Measurements from ENCODE around the gene LRP1-AS.
A peak's percentile ranks its signal among the peaks of the same experiment; 100 is the strongest.

LRP1-AS gene

DNA sequence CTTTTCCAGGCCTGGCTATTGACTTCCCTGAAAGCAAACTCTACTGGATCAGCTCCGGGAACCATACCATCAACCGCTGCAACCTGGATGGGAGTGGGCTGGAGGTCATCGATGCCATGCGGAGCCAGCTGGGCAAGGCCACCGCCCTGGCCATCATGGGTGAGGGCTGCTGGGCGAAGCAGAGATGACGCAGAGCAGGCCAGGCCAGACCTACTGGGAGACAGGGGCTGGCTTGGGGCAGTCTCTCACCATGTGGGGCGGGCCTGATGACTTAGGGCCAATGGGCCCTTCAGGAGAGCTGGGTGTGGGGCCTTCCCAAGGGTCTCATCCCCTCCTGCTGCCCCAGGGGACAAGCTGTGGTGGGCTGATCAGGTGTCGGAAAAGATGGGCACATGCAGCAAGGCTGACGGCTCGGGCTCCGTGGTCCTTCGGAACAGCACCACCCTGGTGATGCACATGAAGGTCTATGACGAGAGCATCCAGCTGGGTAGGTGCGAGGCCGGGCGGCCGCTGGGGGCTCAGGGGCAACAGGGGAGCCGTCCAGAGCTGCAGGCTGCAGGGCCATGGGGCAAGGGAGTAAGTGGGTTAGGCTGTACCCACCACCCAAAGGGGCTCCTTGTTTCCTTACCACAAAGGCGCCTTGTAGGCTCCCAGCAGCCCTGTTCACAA lies 33.0 kb upstream of the LRP1-AS start:
- DNase-seq (ENCODE audit: low read depth, low spot score) = no peak

DNA sequence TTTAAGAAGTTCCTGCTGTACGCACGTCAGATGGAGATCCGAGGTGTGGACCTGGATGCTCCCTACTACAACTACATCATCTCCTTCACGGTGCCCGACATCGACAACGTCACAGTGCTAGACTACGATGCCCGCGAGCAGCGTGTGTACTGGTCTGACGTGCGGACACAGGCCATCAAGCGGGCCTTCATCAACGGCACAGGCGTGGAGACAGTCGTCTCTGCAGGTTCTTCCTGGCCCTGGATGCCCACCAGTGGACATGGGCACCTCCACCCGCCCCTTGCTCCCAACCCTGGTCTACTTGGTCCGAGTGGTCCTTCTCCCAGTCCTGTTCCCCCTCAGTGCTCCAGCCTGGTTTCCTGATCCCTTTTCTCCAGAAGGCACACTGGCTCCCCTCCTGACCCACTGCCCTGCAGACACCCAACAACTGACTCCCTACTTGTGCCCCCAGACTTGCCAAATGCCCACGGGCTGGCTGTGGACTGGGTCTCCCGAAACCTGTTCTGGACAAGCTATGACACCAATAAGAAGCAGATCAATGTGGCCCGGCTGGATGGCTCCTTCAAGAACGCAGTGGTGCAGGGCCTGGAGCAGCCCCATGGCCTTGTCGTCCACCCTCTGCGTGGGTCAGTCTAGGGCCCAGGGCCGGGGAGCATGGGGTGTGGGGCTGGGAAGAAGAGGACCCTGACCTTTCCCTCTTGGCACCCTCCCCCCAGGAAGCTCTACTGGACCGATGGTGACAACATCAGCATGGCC lies 32.1 kb upstream of the LRP1-AS start:
- no peak for DNase-seq (ENCODE audit: low read depth, low spot score)

DNA sequence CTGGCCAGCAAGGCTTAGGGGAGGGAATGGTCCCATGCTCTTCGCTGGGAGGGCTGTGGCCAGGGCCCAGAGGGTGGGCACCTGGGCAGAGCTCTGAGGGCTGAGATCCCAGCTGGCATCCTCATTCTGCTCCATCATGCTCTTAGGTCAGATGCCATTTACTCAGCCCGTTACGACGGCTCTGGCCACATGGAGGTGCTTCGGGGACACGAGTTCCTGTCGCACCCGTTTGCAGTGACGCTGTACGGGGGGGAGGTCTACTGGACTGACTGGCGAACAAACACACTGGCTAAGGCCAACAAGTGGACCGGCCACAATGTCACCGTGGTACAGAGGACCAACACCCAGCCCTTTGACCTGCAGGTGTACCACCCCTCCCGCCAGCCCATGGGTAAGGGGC lies 30.8 kb upstream of the LRP1-AS start:
- DNase-seq (ENCODE audit: low read depth, low spot score) = no peak

DNA sequence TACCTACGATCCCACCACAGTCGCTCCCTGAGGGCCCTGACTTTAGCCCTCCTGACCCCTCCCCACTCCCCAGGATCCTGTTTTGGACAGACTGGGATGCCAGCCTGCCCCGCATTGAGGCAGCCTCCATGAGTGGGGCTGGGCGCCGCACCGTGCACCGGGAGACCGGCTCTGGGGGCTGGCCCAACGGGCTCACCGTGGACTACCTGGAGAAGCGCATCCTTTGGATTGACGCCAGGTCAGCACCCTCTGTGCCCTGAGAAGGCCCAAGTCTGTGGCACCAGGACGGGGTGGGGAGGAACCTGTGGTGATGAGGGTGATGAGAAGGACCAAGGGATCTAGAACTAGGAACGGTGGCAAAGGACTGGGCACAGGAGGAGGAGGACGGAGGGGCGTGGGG lies 29.9 kb upstream of the LRP1-AS start:
- DNase-seq (ENCODE audit: low read depth, low spot score) = no peak

DNA sequence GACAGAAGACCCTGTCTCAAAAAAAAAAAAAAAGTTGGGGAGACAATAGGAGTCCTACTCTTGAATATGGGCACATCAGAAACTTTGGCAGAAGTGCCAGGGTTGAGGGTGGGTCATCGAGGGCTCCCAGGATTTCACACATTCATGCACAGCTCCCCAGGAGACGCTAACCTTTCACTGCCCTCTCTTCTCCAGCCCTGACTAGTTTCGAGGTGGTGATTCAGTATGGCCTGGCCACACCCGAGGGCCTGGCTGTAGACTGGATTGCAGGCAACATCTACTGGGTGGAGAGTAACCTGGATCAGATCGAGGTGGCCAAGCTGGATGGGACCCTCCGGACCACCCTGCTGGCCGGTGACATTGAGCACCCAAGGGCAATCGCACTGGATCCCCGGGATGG lies 29.4 kb upstream of the LRP1-AS start:
- DNase-seq (ENCODE audit: low read depth, low spot score) = no peak

DNA sequence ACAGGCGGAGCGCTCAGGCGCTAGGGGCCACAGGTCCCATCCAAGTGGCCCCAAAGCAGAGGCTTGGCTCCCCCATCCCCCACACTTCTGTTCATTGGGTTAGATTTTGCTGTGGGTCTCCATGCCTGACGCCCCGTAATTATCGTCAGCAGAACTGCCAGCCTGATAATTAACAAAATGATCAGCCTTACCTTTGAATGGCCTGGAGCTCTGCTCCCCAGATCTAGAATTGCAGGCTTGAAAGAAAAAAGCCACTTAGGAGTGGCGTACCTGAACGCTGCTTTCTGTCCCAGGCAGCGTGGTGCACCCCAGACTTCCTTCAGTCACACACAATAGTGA lies 28.7 kb upstream of the LRP1-AS start:
- no peak for DNase-seq (ENCODE audit: low read depth, low spot score)

DNA sequence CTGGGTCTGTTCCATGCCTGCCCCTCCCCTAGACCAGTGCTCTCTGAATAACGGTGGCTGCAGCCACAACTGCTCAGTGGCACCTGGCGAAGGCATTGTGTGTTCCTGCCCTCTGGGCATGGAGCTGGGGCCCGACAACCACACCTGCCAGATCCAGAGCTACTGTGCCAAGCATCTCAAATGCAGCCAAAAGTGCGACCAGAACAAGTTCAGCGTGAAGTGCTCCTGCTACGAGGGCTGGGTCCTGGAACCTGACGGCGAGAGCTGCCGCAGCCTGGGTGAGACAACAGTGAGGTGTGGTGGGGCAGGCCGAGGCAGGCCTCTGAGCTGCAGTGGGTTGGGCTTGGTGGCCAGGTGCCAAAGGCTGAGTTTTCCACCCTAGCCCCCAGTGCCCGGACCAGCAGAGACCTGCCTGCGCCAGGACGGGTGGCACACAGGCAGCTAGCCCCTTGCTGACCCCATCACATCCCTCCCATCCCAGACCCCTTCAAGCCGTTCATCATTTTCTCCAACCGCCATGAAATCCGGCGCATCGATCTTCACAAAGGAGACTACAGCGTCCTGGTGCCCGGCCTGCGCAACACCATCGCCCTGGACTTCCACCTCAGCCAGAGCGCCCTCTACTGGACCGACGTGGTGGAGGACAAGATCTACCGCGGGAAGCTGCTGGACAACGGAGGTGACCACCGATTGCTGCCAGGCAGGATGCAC lies 28.2 kb upstream of the LRP1-AS start:
- peak; percentile 12 for DNase-seq (ENCODE audit: low read depth, low spot score)

DNA sequence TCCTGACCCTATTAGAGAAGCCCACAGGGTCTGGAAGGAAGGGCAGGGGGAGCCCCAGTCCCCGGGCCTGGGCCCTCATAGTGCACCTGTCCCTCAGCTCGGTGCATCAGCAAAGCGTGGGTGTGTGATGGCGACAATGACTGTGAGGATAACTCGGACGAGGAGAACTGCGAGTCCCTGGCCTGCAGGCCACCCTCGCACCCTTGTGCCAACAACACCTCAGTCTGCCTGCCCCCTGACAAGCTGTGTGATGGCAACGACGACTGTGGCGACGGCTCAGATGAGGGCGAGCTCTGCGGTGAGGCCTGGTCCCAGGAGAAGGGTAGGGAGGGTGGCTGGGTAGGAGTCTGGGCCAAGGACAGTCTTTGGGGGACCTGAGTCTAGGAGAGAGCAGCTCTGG lies 26.3 kb upstream of the LRP1-AS start:
- no peak for DNase-seq (ENCODE audit: low read depth, low spot score)

DNA sequence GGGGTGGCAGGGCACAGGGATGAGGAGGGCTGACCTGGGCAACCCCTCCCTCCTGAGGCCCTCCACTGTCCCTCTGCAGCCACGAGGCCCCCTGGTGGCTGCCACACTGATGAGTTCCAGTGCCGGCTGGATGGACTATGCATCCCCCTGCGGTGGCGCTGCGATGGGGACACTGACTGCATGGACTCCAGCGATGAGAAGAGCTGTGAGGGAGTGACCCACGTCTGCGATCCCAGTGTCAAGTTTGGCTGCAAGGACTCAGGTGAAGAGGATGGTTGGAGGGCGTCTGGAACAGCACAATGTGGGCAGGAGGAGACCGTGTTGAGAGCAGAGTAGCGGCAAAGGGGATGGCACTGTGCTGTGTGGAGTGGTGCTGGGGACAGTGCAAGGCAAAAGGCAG lies 25.7 kb upstream of the LRP1-AS start:
- DNase-seq (ENCODE audit: low read depth, low spot score) = peak; percentile 7

DNA sequence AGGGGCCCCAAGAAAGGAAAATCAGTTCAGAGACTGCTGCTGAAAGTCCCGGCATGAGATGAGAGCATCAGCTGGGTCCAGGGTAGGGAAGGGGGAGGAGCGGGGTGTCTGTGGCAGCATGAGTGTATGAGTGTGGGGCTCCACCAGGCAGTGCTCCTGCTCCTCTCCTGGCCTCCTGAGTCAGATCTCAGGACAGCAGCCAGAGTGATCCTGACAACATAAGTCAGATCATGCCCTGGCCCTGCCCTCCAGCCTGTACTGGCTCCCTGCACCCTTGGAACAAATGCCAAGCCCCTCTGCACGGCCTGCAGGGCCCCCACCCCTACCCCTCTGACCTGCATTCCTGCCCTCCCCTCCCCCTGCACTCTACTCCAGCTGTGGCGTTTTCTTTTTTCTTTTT lies 24.2 kb upstream of the LRP1-AS start:
- DNase-seq (ENCODE audit: low read depth, low spot score) = no peak

DNA sequence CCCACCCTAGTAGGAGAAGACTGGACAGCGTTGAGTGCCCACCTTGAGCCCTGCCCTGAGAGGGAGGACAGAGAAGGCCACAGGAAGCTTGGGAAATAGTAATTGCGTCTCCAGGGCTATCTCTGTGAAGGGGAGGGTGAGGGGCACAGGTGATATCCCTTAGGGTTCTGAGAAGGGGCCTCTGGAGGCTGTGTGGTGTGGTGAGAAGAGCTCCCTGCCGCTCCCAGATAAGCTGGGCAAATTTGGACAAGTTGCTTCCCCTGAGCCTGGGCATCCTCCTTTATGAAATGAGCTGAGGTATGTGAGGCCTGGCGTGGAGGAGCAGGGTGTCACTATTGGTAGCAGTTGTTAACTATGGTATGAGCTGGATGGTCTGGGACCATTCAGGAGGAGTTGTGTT lies 23.5 kb upstream of the LRP1-AS start:
- DNase-seq (ENCODE audit: low read depth, low spot score) = no peak

DNA sequence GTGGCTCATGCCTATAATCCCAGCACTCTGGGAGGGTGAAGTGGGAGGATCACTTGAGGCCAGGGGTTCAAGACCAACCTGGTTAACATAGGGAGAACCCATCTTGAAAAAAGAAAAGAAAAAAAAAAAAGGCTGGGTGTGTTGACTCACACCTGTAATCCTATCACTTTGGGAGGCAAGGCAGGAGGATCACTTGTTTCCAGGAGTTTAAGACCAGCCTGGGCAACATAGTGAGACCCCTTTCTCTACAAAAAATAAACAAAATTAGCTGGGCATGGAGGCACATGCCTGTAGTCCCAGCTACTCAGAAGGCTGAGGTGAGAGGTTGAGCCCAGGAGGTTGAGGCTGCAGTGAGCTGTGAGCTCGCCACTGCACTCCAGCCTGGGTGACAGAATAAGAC lies 23.0 kb upstream of the LRP1-AS start:
- no peak for DNase-seq (ENCODE audit: low read depth, low spot score)

DNA sequence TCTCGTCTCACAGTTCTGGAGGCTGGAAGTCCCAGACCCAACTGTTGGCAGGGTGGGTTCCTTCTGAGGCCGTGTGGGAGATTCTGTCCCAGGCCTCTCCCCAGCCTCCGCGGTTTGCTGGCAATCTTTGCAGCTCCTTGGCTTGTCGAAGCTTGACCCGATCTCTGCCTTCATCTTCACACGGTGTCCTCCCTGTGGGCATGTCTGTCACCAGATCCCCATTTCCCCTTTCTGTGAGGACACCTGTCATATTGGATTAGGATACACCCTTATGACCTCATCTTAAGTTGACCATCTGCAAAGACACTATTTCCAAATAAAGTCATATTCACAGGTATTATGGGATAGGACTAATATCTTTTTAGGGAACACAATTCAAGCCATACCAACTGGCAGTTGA lies 22.6 kb upstream of the LRP1-AS start:
- no peak for DNase-seq (ENCODE audit: low read depth, low spot score)

DNA sequence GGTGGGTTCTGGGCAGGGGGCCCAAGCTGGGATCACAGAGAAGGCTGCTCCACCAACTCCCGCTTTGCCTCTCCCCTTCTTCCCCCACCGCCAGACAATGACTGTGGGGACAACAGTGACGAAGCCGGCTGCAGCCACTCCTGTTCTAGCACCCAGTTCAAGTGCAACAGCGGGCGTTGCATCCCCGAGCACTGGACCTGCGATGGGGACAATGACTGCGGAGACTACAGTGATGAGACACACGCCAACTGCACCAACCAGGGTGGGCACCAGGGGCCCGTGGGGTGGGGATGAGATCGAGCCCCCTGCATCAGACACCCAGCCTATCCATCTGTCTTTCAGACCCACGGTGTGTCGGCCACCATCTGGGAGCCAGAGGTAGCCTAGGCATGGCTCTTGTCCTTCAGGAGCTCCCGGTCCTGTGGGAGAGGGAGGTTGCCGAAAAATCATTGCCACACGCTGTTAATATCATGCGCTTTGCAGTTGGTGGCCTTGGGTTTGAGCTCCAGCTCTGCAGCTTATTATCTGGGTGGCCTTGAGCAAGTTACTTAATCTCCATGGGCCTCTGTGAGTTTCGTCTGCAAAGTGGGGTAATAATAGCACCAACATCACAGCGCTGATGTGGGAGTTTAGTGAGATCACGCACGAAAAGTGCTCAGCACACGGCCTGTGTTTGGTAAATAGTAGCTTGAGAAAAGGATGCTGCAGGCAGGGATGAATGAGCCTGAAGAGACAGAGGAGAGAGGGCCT lies 21.8 kb upstream of the LRP1-AS start:
- DNase-seq (ENCODE audit: low read depth, low spot score) = no peak

DNA sequence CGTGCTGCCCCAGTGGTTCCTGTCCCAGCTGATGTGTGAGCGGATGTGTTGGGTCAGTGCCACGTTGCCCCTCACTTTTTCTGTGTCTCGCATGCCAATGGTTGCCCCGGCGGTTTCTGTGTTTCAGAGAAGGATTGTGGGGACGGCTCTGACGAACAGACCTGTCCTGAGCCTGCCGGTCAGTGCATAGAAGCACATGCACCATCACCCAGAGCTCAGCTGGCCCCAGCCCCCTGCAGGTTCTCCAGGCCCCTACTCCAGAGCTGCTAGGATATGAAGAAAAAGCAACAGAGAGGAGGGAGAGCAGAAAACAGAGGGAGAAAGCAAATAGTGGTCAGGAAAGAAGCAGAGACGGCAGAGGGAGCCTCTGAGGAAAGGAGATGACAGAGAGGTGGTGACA lies 20.6 kb upstream of the LRP1-AS start:
- no peak for DNase-seq (ENCODE audit: low read depth, low spot score)

DNA sequence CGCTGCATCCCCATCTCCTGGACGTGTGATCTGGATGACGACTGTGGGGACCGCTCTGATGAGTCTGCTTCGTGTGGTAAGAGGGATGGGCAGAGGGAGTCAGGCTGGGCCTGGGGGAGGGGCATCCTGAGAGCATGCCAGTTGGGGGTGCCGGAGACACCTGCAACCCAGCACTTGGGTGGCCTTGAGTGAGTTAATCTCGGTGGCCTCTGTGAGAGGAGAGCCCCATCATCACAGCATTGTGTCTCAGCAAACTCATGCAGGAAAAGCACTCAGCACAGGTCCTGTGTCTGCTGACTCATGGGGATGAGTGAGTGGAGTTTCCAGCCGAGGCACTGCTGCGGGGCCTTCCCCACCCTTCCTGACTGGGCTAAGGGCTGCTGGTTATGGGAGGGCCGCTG lies 19.6 kb upstream of the LRP1-AS start:
- DNase-seq (ENCODE audit: low read depth, low spot score) = no peak

DNA sequence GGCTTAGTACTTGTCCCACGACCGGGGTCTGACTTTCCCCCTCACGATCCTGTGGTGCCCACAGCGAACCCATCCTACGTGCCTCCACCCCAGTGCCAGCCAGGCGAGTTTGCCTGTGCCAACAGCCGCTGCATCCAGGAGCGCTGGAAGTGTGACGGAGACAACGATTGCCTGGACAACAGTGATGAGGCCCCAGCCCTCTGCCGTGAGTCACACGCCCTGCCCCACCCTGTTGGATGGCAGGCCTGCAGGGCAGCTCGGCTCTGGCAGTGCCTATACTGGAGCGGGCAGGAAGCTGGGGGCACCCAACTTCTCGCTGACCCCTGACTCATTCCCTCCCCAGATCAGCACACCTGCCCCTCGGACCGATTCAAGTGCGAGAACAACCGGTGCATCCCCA lies 18.3 kb upstream of the LRP1-AS start:
- DNase-seq (ENCODE audit: low read depth, low spot score) = no peak

DNA sequence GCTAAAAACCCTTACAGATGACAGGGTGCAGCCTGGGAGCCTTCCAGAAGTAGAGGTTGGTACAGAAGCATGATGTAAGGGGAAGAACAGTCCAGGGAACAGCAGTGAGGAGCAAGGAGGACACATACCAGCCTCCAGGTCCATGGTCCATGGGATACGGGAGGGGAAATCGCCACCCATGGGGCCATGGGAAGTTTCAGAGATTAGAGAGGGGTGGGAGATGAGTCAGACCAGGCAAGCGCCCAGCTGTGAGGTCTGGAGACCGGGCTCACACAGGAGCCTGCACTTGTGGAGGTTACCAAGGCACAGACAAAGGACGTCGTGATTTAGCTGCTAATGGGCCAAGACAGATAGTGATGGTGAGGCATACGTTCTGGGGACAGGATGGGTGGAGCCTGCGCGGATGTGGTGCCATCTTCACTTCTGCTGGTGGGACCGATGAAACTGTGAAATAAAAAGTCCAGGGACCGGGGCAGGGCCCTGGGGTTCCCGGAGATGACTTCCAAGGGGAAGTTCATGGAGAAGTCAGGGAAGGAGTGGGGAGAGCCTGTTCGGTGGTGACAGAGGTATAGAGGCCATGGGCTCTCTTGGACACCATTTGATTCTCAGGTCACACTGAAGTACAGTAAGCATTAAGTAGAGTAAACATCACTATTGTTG lies 17.7 kb upstream of the LRP1-AS start:
- DNase-seq (ENCODE audit: low read depth, low spot score) = no peak

DNA sequence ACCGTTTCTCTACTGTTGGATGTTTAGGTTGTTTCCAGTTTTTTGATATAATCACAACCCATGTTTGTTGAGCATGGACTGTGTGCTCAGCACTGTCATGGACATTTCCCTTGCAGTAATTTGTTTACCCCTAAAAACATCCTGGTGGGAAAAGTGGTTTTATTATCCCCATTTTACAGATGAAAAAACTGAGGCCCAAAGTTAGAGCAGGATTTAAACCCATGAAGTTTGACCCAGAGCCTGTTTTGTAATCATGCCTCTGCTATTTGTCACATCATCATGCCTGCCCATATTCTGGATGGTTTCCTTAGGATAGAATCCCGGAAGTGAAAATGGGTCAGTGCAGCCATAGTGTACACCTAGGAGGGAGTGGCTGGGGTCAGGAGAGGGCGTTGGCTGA lies 17.0 kb upstream of the LRP1-AS start:
- DNase-seq (ENCODE audit: low read depth, low spot score) = no peak

DNA sequence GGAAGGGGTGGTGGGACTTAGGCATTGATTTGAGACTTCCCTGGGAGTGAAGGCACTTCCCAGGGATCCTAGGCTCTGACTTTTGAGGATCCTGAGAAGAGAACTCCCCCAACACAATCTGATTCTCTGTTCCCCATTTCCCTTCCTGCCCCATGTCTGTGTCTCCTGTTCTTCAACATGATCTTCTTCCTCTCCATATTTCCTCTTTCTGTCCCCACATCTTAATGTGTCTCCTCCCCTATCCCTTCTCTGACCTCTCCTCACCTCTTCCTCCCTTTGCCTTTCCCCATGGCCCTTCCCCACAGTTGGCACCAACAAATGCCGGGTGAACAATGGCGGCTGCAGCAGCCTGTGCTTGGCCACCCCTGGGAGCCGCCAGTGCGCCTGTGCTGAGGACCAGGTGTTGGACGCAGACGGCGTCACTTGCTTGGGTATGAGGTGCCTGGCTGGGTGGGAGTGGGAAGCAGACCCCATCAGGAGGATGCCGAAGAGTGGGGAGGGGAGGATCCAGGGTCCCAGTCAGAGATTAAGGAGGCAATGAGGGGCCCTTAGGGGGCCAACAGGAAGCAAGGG lies 15.2 kb upstream of the LRP1-AS start:
- DNase-seq (ENCODE audit: low read depth, low spot score) = no peak

DNA sequence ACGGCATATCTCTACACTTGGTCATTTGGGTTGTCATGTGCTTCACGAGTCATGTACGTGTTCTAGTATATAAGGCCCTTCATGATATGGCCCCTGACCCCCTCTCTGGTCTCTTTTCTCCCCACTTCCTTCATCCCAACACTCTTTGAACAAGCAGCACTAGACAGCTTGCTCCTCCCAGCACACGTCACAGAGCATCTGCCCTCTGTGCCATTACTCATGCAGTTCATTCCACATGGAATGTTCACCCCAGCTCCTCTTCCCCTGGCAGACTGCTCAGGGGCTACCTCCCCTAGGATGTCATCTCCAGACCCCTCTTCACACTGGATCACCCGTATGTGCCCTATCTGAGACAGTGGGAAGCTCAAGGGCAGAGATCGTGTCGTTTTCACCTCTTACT lies 14.1 kb upstream of the LRP1-AS start:
- DNase-seq (ENCODE audit: low read depth, low spot score) = no peak

DNA sequence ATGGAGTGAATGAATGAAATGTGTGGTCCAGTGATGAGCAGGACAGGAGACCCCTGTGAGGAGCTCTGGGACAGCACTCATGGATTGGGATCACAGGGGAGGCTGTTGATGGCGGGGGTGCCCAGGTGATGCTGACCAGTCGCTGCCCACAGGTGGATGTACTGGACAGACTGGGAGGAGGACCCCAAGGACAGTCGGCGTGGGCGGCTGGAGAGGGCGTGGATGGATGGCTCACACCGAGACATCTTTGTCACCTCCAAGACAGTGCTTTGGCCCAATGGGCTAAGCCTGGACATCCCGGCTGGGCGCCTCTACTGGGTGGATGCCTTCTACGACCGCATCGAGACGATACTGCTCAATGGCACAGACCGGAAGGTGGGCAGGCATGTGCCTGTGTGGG lies 13.3 kb upstream of the LRP1-AS start:
- DNase-seq (ENCODE audit: low read depth, low spot score) = no peak
